LNCaP clone FGC (cell line): Measurements from ENCODE around the gene SOWAHC.
"Not testable (repeated sequence)": the region's sequence is repeated elsewhere in the genome, so short reads cannot be mapped to it uniquely, and the experiment has no call there.

ENCODE experiments used
- DNase-seq: peaks from one replicate; pipeline ENCODE4 v3.0.0-alpha.2; 2011; ENCODE audit warnings: low read depth
- H3K4me3 ChIP-seq: 2 replicates; pipeline ENCODE4 v1.5.1; 2011; ENCODE audit warnings: mild to moderate bottlenecking, low read depth, low read length, control low read depth
- TF ChIP-seq, protein P1 (sequence below): IDR thresholded peaks from 2 replicates; pipeline ENCODE4 v1.5.1; 2012; ENCODE audit warnings: mild to moderate bottlenecking; ENCODE audit not compliant: control insufficient read depth, insufficient read depth; ENCODE audit errors: extremely low read depth

Gene SOWAHC

DNA sequence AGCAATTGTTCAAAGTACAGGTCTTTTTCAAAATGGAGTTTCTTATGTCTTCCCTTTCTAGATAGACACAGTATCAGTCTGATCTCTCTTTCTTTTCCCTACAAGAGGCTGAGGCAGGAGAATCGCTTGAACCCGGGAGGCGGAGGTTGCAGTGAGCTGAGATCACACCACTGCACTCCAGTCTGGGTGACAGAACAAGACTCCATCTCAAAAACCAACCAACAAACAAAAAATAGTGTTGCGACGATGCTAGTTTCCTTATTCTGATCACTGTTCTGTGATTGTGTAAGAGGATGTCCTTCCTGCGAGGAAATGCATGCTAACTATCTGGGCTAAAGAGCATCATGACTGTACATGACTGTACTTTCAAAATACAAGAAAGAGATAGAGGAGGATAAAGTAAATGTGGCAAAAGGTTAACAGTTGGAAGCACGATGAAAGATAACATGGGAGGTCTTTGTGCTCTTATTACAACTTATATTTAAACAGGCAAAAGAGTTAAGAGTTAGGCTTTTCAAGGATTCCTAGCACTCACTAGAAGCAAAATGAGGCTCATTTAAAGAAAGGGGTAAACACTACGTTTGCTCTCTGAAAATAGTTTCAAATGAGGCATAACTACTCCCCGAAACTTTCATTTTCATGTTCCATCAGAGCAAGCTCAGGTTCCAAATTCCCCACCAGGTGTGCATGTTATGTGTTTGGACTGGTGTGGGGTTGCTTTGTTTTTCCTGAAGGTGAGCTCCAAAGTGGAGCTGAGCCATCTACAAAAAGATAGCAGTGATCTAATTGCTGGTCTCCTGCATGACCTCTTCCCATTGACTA lies 23.8 kb downstream of the SOWAHC start:
- TF ChIP-seq, protein P1, sequence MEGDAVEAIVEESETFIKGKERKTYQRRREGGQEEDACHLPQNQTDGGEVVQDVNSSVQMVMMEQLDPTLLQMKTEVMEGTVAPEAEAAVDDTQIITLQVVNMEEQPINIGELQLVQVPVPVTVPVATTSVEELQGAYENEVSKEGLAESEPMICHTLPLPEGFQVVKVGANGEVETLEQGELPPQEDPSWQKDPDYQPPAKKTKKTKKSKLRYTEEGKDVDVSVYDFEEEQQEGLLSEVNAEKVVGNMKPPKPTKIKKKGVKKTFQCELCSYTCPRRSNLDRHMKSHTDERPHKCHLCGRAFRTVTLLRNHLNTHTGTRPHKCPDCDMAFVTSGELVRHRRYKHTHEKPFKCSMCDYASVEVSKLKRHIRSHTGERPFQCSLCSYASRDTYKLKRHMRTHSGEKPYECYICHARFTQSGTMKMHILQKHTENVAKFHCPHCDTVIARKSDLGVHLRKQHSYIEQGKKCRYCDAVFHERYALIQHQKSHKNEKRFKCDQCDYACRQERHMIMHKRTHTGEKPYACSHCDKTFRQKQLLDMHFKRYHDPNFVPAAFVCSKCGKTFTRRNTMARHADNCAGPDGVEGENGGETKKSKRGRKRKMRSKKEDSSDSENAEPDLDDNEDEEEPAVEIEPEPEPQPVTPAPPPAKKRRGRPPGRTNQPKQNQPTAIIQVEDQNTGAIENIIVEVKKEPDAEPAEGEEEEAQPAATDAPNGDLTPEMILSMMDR = no peak
- DNase-seq = no peak

DNA sequence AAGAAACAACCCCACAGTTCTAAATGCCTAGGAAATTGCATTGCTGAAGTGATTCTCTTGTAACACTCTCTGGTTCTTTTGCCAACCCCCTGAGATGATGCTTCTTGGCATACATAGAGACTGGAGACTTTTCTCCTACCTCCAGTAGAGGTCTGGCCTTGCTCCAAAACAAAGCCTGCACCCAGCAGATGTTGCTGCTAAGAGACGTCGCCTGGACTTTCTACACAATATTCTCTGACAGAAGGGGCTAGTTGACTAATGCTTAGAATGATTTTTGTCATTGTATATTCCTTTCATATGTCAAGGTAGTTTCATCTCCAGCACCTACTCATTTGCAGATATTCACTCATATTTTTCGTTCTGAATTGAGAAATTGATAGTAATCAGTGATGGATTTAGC lies 24.6 kb downstream of the SOWAHC start:
- DNase-seq = no peak
- TF ChIP-seq, protein P1 = no peak
- H3K4me3 ChIP-seq = no peak overlapping the region

More for the DNA sequence above, 23.8 kb downstream of the SOWAHC start:
- H3K4me3 ChIP-seq = no peak overlapping the region

DNA sequence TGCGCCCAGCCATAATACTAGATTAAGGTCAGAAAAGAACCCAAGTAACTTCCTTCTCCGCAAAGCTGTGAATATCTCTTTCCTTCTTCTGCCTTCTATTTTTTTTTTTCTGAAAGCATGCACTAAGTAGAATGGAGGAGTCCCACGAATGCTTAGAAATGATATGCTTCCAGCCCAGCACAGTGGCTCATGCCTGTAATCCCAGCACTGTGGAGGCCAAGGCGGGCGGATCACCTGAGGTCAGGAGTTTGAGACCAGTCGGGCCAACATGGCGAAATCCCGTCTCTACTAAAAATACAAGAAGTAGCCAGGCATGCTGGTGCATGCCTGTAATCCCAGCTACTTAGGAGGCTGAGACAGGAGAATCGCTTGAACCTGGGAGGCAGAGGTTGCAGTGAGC lies 25.8 kb downstream of the SOWAHC start:
- not testable (repeated sequence) for H3K4me3 ChIP-seq, DNase-seq

DNA sequence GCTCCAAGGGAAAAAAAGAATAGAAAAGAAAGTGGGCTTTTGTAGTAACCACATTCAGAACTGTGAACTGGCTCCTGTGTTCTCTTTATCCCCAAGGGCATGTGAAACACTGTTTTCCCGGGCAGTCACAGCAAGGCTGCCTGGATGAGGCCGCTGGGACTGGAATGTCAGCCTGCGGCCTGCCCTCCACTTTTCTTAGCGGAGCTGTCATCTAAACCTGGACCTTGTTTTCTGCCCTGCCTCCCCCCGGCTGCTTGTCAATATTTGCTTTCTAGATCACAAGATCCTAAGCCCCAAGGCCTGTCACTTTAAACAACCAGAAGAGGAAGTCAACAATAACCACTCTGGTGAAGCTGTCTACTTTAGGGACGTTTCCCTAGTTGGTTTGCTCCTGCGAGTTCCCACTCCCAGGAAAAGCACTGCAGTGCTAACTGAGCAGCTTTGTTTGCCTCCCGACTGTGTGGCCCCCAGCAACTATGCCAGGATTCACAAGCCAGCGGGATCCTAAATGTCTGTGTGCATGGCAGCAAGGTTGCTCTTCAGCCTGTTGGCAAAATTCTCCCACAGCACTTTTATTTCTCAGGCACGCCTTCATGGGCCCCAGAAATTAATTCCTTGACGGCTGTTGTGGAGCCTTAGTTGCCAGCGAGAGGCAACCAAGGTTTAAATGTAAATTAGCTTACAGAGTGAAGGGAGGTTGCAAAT lies 30.6 kb downstream of the SOWAHC start:
- TF ChIP-seq, protein P1 = no peak
- H3K4me3 ChIP-seq = no peak overlapping the region
- DNase-seq = peak; percentile 67

DNA sequence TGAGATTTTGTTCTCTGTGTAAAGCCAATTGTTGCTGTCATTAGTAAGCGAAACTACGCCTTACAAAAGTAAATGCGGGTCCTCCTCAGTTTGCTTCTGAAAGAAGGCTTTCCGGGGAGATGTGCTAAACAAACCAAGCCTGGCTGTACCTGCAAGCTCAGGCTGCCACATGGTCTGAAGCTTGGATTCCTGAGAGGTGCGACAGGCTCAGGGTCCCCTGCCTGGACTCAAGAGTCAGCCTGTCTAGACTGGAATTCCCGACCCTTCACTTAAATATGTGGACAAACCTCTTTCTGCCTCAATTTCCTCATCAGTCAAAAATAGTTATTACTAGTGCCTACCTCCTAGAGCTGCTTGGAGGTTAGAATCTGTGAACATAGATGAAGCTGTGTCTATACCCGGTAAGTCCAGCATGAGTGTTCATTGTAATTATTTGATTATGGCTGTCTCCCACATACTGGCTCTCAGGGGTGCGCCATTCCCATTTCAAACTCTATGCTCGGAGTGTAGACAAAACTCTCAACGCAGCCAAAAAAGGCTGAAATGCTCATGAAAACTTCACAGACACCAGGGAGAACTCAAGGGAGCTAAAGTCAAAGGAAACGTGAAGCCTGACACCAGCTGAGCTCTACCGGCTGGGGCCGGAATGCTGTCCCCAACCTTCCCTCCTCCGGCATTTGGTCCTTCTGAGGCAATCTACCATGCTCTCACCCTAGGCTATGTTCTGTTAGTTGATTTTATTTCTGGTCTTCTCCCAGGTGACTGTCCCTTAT lies 31.4 kb downstream of the SOWAHC start:
- H3K4me3 ChIP-seq = no peak overlapping the region
- TF ChIP-seq, protein P1 = no peak
- DNase-seq = no peak

DNA sequence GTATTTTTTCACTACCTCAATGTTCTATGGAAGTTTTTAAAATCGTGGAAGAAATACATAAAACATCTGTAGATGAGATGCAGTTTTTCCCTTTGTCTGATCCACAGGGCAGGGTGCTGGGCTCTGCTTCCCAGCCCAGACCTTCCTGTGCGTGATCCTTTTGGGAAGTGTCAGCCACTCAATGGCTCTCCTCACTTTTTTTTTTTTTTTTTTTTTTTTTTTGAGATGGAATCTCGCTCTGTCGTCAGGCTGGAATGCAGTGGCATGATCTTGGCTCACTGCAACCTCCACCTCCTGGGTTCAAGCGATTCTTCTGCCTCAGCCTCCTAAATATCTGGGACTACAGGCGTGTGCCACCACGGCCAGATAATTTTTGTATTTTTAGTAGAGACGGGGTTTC lies 32.8 kb downstream of the SOWAHC start:
- no peak for DNase-seq
- H3K4me3 ChIP-seq = no peak overlapping the region
- TF ChIP-seq, protein P1 = no peak

DNA sequence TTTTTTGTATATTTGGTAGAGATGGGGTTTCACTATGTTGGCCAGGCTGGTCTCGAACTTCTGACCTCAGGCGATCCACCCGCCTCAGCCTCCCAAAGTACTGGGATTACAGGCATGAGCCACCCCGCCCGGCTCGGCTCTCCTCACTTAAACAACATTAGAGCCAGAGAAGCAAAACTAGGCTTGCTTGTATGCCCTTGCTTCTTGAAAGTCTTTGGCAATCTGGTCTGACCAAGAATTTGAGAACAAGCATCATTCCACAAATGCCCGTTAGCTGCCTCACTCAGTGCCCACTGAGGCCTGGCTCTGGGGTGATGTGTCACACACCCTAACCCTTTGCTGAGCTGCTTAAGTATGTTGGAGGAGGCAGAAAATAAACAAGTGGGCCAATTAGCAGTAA lies 33.5 kb downstream of the SOWAHC start:
- H3K4me3 ChIP-seq = no peak overlapping the region
- TF ChIP-seq, protein P1 = no peak
- DNase-seq = no peak
